Hepatocyte (in vitro differentiated cells): ENCODE measurements around the gene OSBPL3. TPM values are rescaled to one million over a fixed set of nuclear protein-coding genes. Genes with fewer than 3 reads are reported as not detected.

Experiments
- DNase-seq: peaks from one replicate; pipeline ENCODE4 v3.0.0-alpha.2; 2016; ENCODE audit warnings: low spot score
- H2AFZ ChIP-seq: fragments of 200-600 bp; sonication (generic); 2 replicates; pipeline ENCODE4 v1.6.0; 2016; ENCODE audit warnings: antibody characterized with exemption, mild to moderate bottlenecking
- H3K27ac ChIP-seq: fragments of 200-600 bp; sonication (generic); 2 replicates; pipeline ENCODE4 v1.5.1; 2016; ENCODE audit warnings: mild to moderate bottlenecking
- H3K27me3 ChIP-seq: fragments of 200-600 bp; sonication (generic); 2 replicates; pipeline ENCODE4 v1.6.1; 2016
- H3K36me3 ChIP-seq: fragments of 200-600 bp; sonication (generic); replicated peaks from 2 replicates; pipeline ENCODE4 v1.5.1; 2016; ENCODE audit warnings: low read depth; ENCODE audit not compliant: insufficient read depth
- H3K4me1 ChIP-seq: fragments of 200-600 bp; sonication (generic); 2 replicates; pipeline ENCODE4 v1.5.1; 2016; ENCODE audit warnings: mild to moderate bottlenecking, moderate library complexity; ENCODE audit not compliant: insufficient read depth
- H3K4me2 ChIP-seq: fragments of 200-600 bp; sonication (generic); 2 replicates; pipeline ENCODE4 v1.6.0; 2016
- H3K4me3 ChIP-seq: fragments of 200-600 bp; sonication (generic); 2 replicates; pipeline ENCODE4 v1.5.1; 2016; ENCODE audit warnings: mild to moderate bottlenecking
- H3K79me2 ChIP-seq: fragments of 200-600 bp; sonication (generic); 2 replicates; pipeline ENCODE4 v1.6.0; 2017; ENCODE audit warnings: mild to moderate bottlenecking
- H3K9me2 ChIP-seq: fragments of 200-600 bp; sonication (generic); replicated peaks from 2 replicates; pipeline ENCODE4 v1.6.0; 2017; ENCODE audit warnings: mild to moderate bottlenecking; ENCODE audit not compliant: insufficient read depth
- H3K9me3 ChIP-seq: fragments of 200-600 bp; sonication (generic); 2 replicates; pipeline ENCODE4 v1.5.1; 2016; ENCODE audit warnings: low read depth, mild to moderate bottlenecking
- H4K20me1 ChIP-seq: fragments of 200-600 bp; sonication (generic); 2 replicates; pipeline ENCODE4 v1.6.0; 2016; ENCODE audit warnings: mild to moderate bottlenecking; ENCODE audit not compliant: insufficient read depth, poor library complexity, severe bottlenecking
- CTCF ChIP-seq: fragments of 200-600 bp; sonication (generic); IDR thresholded peaks from 2 replicates; pipeline ENCODE4 v1.5.1; 2016; ENCODE audit warnings: antibody characterized with exemption, mild to moderate bottlenecking; ENCODE audit not compliant: poor library complexity
- EZH2 ChIP-seq: fragments of 200-600 bp; sonication (generic); IDR thresholded peaks from 2 replicates; pipeline ENCODE4 v1.6.1; 2016; ENCODE audit warnings: antibody characterized with exemption, mild to moderate bottlenecking, borderline replicate concordance
- EZH2phosphoT487 ChIP-seq: fragments of 200-600 bp; sonication (generic); IDR thresholded peaks from one replicate; pipeline ENCODE4 v1.6.1; 2018; ENCODE audit warnings: antibody characterized with exemption, mild to moderate bottlenecking, low read depth, moderate library complexity; ENCODE audit not compliant: unreplicated experiment, severe bottlenecking
- WGBS: methylation state at CpG from one replicate; pipeline ENCODE4 v1.1.6; 2016; ENCODE audit warnings: low lambda C conversion rate; ENCODE audit errors: missing lambda C conversion rate; 5-methylcytosine and 5-hydroxymethylcytosine counted together
- polyA plus RNA-seq: library from polyadenylated mRNA; unstranded; fragments of >200 nt; fragmentation: Nextera tagmentation; extraction: Ambion mirVana; gene quantifications from 2 replicates; pipeline ENCODE4 v1.2.1, GENCODE V29; 2016
- total RNA-seq: library from RNA; depleted of rRNA; stranded (reverse); fragments of >200 nt; gene quantifications from 2 replicates; pipeline ENCODE4 v1.2.3, GENCODE V29; 2014

The OSBPL3 gene
- total and polyA plus RNA-seq, 2 experiments from 2014 or later: 11.4 to 18.0 TPM

DNA sequence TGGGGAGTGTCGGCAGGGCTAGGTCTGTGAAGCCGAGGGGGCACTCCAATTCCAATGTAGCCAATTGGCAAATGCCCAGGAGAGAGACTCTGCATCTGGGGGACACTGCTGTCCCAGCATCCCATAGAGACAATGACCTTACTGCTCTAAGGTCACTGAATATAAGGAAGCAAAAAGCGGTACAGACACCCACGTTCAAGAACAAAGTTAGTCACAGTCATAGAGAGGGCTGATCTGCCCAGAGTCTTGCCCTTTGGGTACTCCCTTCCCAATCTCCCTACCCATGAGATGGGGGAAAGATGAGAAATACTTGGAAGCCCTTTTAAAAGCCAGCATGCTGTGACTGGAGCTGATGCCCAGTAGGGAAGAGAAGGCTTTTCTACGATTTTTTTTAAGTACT, 146.4 kb downstream of the OSBPL3 start:
- Histone ChIP-seq H3K4me2 (no peak overlapping the region), H3K4me1 (peaks cover 12% of the 10 kb centered on the region), H3K36me3 (no peaks in the 10 kb centered on the region), H3K9me2 (no peaks in the 10 kb centered on the region), H4K20me1 (no peaks in the 10 kb centered on the region), H2AFZ (no peak overlapping the region), H3K4me3 (no peak overlapping the region), H3K9me3 (no peaks in the 10 kb centered on the region), H3K27me3 (no peaks in the 10 kb centered on the region), H3K27ac (no peak overlapping the region), H3K79me2 (no peaks in the 10 kb centered on the region)
- TF ChIP-seq EZH2phosphoT487: no peak
- TF ChIP-seq EZH2: no peak
- no peak for TF ChIP-seq CTCF
- DNase-seq: no peak
- 91% methylated on average over 5 of the region's 5 CpGs for WGBS

DNA sequence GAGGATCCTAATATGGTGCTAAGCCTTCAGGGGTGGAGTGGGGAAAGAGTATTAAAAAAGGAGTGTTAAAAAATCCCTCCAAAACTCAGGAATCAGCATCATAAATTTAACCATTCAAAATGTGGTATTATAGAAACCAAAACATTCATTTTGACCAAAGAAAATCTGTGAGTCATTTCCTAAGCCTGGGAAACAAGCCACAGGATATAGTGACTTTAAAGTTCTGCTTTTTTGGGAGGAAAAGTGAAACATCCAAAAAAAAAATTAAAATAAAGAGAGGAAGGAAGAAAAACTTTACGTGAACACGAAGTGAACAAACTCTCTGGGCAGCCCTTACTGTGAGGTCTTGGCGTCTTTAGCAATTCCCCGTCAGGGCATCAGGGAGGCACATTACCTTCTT, 148.7 kb downstream of the OSBPL3 start:
- H3K79me2 ChIP-seq: no peaks in the 10 kb centered on the region
- H3K27ac ChIP-seq: no peak overlapping the region
- H3K9me3 ChIP-seq: no peaks in the 10 kb centered on the region
- H3K9me2 ChIP-seq: no peaks in the 10 kb centered on the region
- WGBS: 99% methylated on average over 4 of the region's 4 CpGs
- DNase-seq: no peak
- peaks cover 25% of the 10 kb centered on the region for H3K4me1 ChIP-seq
- no peaks in the 10 kb centered on the region for H4K20me1 ChIP-seq
- no peak for TF ChIP-seq EZH2
- no peak for TF ChIP-seq CTCF
- TF ChIP-seq EZH2phosphoT487: no peak
- no peaks in the 10 kb centered on the region for H3K36me3 ChIP-seq
- H3K27me3 ChIP-seq: no peaks in the 10 kb centered on the region
- H3K4me2 ChIP-seq: no peak overlapping the region
- H3K4me3 ChIP-seq: no peak overlapping the region
- H2AFZ ChIP-seq: no peak overlapping the region

DNA sequence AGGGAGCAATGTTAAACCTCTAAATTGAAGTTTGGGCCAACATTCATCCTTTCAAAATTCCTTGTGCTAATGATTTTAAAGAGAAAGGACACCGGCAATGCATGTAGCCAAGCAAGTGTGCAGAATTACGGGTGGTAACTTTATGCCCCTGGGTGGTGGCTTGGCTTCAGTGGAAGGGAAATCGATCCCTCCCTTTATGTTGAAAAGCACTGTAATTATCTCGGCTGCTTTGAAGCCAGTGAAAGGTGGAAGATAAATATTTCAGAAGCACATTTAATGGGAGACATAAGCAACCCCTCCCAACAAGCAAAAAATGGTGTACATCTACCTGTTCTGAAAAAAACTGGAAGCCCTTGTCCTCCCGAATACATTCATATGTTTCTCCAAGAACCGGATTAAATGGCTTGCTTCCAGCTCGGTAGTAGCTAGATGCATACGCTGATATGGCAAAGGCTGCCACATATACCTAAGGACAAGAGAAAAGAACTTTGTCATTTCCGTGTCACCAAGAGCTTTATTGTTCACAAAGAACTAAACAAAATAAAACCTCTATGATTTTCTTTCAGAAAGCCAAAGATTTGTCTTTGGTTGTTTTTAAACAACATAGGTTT, 149.4 kb downstream of the OSBPL3 start:
- Histone ChIP-seq H3K36me3 (no peaks in the 10 kb centered on the region), H3K4me2 (no peak overlapping the region), H3K4me1 (peaks cover 30% of the 10 kb centered on the region), H3K4me3 (no peak overlapping the region), H3K9me2 (no peaks in the 10 kb centered on the region), H3K9me3 (no peaks in the 10 kb centered on the region), H3K27me3 (no peaks in the 10 kb centered on the region), H4K20me1 (no peaks in the 10 kb centered on the region), H2AFZ (no peak overlapping the region), H3K79me2 (no peaks in the 10 kb centered on the region), H3K27ac (no peak overlapping the region)
- DNase-seq: no peak
- 72% methylated on average over 9 of the region's 9 CpGs for WGBS
- no peak for TF ChIP-seq EZH2
- no peak for TF ChIP-seq EZH2phosphoT487
- TF ChIP-seq CTCF: no peak
